IMR-90 (cell line): ENCODE data around the gene SPP2. TPM values are rescaled to one million over a fixed set of nuclear protein-coding genes. Genes with fewer than 3 reads are reported as not detected.

ENCODE experiments used
- ATAC-seq: fragments of 200-7000 bp; cut with Tn5 transposase; 2 replicates; pipeline ENCODE4 v1.9.1; 2020; ENCODE audit warnings: low read depth, mild to moderate bottlenecking, moderate library complexity
- BruUV-seq: library from RNA; stranded (reverse); fragments of 400-500 nt; replicated peaks from 2 replicates; lab custom pipeline; 2021; lab: Mats Ljungman, UMichigan
- CTCF ChIA-PET: fragments of 300-600 bp; formaldehyde crosslinking; extraction: SDS; loops from one replicate; lab custom pipeline; 2021; ENCODE audit warnings: antibody characterized with exemption; lab: Yijun Ruan, JAX
- POLR2A ChIA-PET: fragments of 300-600 bp; sonication (Branson Sonifier 250); formaldehyde crosslinking; loops from one replicate; lab custom pipeline; 2022; ENCODE audit warnings: antibody characterized with exemption; ENCODE audit not compliant: unreplicated experiment; lab: Charles Lee
- DNase-seq: peaks from one replicate; pipeline ENCODE4 v3.0.0; 2013
- H2AFZ ChIP-seq: replicated peaks from 2 replicates; pipeline ENCODE3; 2013; ENCODE audit warnings: low read length, mild to moderate bottlenecking; ENCODE audit not compliant: poor library complexity
- H2AK5ac ChIP-seq: 2 replicates; pipeline ENCODE4 v1.6.1; 2013; ENCODE audit warnings: low read depth, low read length, inconsistent platforms
- H2AK9ac ChIP-seq: replicated peaks from 2 replicates; pipeline ENCODE3; 2013; ENCODE audit warnings: mild to moderate bottlenecking, low read depth, low read length, moderate library complexity; ENCODE audit not compliant: poor library complexity
- H2BK120ac ChIP-seq: 2 replicates; pipeline ENCODE4 v1.6.1; 2013; ENCODE audit warnings: low read depth, low read length, inconsistent platforms
- H2BK15ac ChIP-seq: 3 replicates; pipeline ENCODE4 v1.6.1; 2013; ENCODE audit warnings: low read depth, low read length, inconsistent platforms
- H2BK20ac ChIP-seq: 2 replicates; pipeline ENCODE4 v1.6.1; 2013; ENCODE audit warnings: low read depth, mild to moderate bottlenecking, inconsistent platforms, low read length, moderate library complexity
- H2BK5ac ChIP-seq: 2 replicates; pipeline ENCODE4 v1.6.1; 2013; ENCODE audit warnings: mild to moderate bottlenecking, low read depth, low read length, inconsistent platforms; ENCODE audit not compliant: poor library complexity, severe bottlenecking
- H3K14ac ChIP-seq: replicated peaks from 2 replicates; pipeline ENCODE4 v1.6.1; 2013; ENCODE audit warnings: low read depth, low read length, inconsistent platforms
- H3K18ac ChIP-seq: 2 replicates; pipeline ENCODE4 v1.6.1; 2013; ENCODE audit warnings: low read depth, low read length, control low read depth
- H3K23ac ChIP-seq: 2 replicates; pipeline ENCODE4 v1.6.1; 2013; ENCODE audit warnings: low read depth, low read length, inconsistent platforms
- H3K27ac ChIP-seq: 2 replicates; pipeline ENCODE4 v1.5.1; 2013; ENCODE audit warnings: mild to moderate bottlenecking, control low read depth, low read length; ENCODE audit not compliant: insufficient read depth
- H3K27me3 ChIP-seq: 2 replicates; pipeline ENCODE4 v1.6.1; 2013; ENCODE audit warnings: low read length; ENCODE audit not compliant: control insufficient read depth, insufficient read depth
- H3K36me3 ChIP-seq: 2 replicates; pipeline ENCODE4 v1.6.1; 2013; ENCODE audit warnings: low read length, mixed read lengths; ENCODE audit not compliant: control insufficient read depth, insufficient read depth
- H3K4ac ChIP-seq: 2 replicates; pipeline ENCODE4 v1.6.1; 2013; ENCODE audit warnings: low read depth, low read length, inconsistent platforms
- H3K4me1 ChIP-seq: 2 replicates; pipeline ENCODE4 v1.6.1; 2013; ENCODE audit warnings: low read length, mixed read lengths; ENCODE audit not compliant: control insufficient read depth, insufficient read depth
- H3K4me2 ChIP-seq: 2 replicates; pipeline ENCODE4 v1.6.1; 2013; ENCODE audit warnings: low read depth, mild to moderate bottlenecking, control low read depth, low read length, moderate library complexity
- H3K4me3 ChIP-seq: 2 replicates; pipeline ENCODE4 v1.5.1; 2013; ENCODE audit warnings: low read depth, mild to moderate bottlenecking, control low read depth, low read length, moderate library complexity; ENCODE audit not compliant: insufficient read depth
- H3K56ac ChIP-seq: 2 replicates; pipeline ENCODE4 v1.6.1; 2013; ENCODE audit warnings: low read length, inconsistent platforms; ENCODE audit not compliant: insufficient read depth; ENCODE audit errors: extremely low read depth
- H3K79me1 ChIP-seq, 2 experiments: 2 replicates each; pipeline ENCODE4 v1.6.1; 2013; ENCODE audit warnings: low read length in 2 of 2, inconsistent platforms in 1 of 2, low read depth in 1 of 2
- H3K9ac ChIP-seq: 2 replicates; pipeline ENCODE4 v1.6.1; 2013; ENCODE audit warnings: low read depth, low read length, control low read depth
- H3K9me1 ChIP-seq: 2 replicates; pipeline ENCODE4 v1.6.1; 2013; ENCODE audit warnings: low read length, inconsistent platforms; ENCODE audit not compliant: insufficient read depth
- H3K9me3 ChIP-seq: 2 replicates; pipeline ENCODE4 v1.6.1; 2013; ENCODE audit warnings: low read length; ENCODE audit not compliant: control insufficient read depth, insufficient read depth
- H4K20me1 ChIP-seq: 2 replicates; pipeline ENCODE4 v1.6.1; 2013; ENCODE audit warnings: low read length, inconsistent platforms; ENCODE audit not compliant: insufficient read depth
- H4K5ac ChIP-seq: 2 replicates; pipeline ENCODE4 v1.6.1; 2013; ENCODE audit warnings: mild to moderate bottlenecking, low read depth, low read length, control low read depth
- H4K8ac ChIP-seq, 2 experiments: 2 replicates each; pipeline ENCODE4 v1.6.1; 2013; ENCODE audit warnings: low read depth in 2 of 2, low read length in 2 of 2, control low read depth in 1 of 2, inconsistent platforms in 1 of 2
- H4K91ac ChIP-seq: 2 replicates; pipeline ENCODE4 v1.6.1; 2013; ENCODE audit warnings: low read depth, low read length, inconsistent platforms; ENCODE audit not compliant: insufficient read depth
- BHLHE40 ChIP-seq: fragments of 150-350 bp; IDR thresholded peaks from 2 replicates; pipeline ENCODE4 v1.6.1; 2016; ENCODE audit warnings: mild to moderate bottlenecking, low read depth, low read length
- CHD1 ChIP-seq: IDR thresholded peaks from 2 replicates; pipeline ENCODE4 v1.6.1; 2012; ENCODE audit warnings: low read depth, low read length, improper control_type of control experiment
- MAFK ChIP-seq: IDR thresholded peaks from 2 replicates; pipeline ENCODE4 v1.6.1; 2012; ENCODE audit warnings: low read depth, low read length, improper control_type of control experiment
- MAZ ChIP-seq: IDR thresholded peaks from 2 replicates; pipeline ENCODE4 v1.6.1; 2012; ENCODE audit warnings: low read depth, mild to moderate bottlenecking, low read length, improper control_type of control experiment, moderate library complexity, borderline replicate concordance
- POLR2A ChIP-seq: IDR thresholded peaks from 2 replicates; pipeline ENCODE4 v1.6.1; 2012; ENCODE audit warnings: mild to moderate bottlenecking, low read depth, low read length
- RFX5 ChIP-seq: IDR thresholded peaks from 2 replicates; pipeline ENCODE4 v1.8.0; 2012; ENCODE audit warnings: low read depth, mild to moderate bottlenecking, low read length, moderate library complexity
- SMC3 ChIP-seq: fragments of 150-350 bp; IDR thresholded peaks from 2 replicates; pipeline ENCODE4 v1.6.1; 2016; ENCODE audit warnings: low read depth, mild to moderate bottlenecking, antibody characterized with exemption, low read length, moderate library complexity
- WGBS, 2 experiments: methylation state at CpG; one replicate each; pipeline versions ENCODE4 v1.1.5 to v1.1.7; 2013; ENCODE audit warnings: missing lambda C conversion rate in 2 of 2; ENCODE audit not compliant: insufficient read length in 1 of 2; ENCODE audit errors: extremely low coverage in 2 of 2; 5-methylcytosine and 5-hydroxymethylcytosine counted together
- dilution Hi-C: fragments of 300-500 bp; cut with HindIII; formaldehyde crosslinking; loops from one replicate; pipeline ENCODE4 v1.14.3; 2018; ENCODE audit warnings: low sequenced_read_pairs; ENCODE audit not compliant: unreplicated experiment
- in situ Hi-C: fragments of 300-500 bp; cut with MboI; formaldehyde crosslinking; loops from 3 replicates; pipeline ENCODE4 v1.14.3; 2019; ENCODE audit warnings: low sequenced_read_pairs, inconsistent platforms, mixed read lengths
- intact Hi-C: fragments of 100-400 bp; cut with micrococcal nuclease; formaldehyde crosslinking; loops from 2 replicates; pipeline ENCODE4 v1.10.0; 2022
- polyA plus RNA-seq, 3 experiments: library from polyadenylated mRNA; depleted of rRNA; stranded (reverse); fragments of >200 nt; gene quantifications; 2 replicates each; pipeline ENCODE4 v1.2.3, GENCODE V29; 2012; ENCODE audit warnings: low replicate concordance in 1 of 3
- total RNA-seq: library from RNA; depleted of rRNA; stranded (reverse); fragments of >200 nt; gene quantifications from 2 replicates; pipeline ENCODE4 v1.2.3, GENCODE V29; 2012
- TF ChIP-seq, protein P1 (sequence below): fragments of 150-350 bp; IDR thresholded peaks from 2 replicates; pipeline ENCODE4 v1.6.1; 2017; ENCODE audit warnings: mild to moderate bottlenecking, antibody characterized with exemption, low read length, low read depth

The SPP2 gene
- total and polyA plus RNA-seq, 2 of the 4 experiments (the other 2 are of a cell fraction), result not detected

DNA sequence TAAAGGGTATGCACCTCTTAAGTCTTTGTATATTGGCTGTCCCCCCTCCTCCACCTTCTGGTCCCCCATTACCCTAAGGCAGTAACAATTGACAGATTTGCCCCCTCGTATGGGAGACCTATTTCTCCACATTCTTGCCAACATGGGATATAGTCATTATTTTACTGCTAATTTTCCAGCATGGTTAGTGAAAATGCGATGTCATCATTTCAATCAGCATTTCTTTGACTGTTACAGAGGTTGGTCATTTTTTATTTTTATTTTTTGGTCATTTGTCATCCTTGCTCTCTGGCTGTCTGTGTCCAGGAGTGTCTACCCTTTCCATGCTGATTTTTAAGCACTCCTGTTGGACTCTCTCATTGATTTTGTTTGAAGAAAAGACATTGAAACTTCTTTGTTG, 45.4 kb upstream of the SPP2 start:
- H3K4me2 ChIP-seq, result no peak overlapping the region
- no peak overlapping the region for H3K14ac ChIP-seq
- H3K4ac ChIP-seq, result no peak overlapping the region
- H3K23ac ChIP-seq, result no peak overlapping the region
- in situ Hi-C loops, result no loop called here
- H3K36me3 ChIP-seq, result no peaks in the 10 kb centered on the region
- H3K79me1 ChIP-seq, result no peaks in the 10 kb centered on the region
- ATAC-seq, result no peak
- no peak overlapping the region for H3K9ac ChIP-seq
- H4K8ac ChIP-seq, result no peak overlapping the region
- dilution Hi-C loops, result no loop called here
- no peak overlapping the region for H3K18ac ChIP-seq
- no peak overlapping the region for H2BK15ac ChIP-seq
- H3K9me1 ChIP-seq, result peaks cover 4% of the 10 kb centered on the region; the same call in 1 of the 2 replicates
- ChIA-PET CTCF (no interaction called here), POLR2A (no interaction called here)
- WGBS, 2 experiments, result no CpG with 5 or more reads among the region's 2 CpGs
- H4K91ac ChIP-seq, result no peak overlapping the region
- H4K20me1 ChIP-seq, result no peaks in the 10 kb centered on the region
- no peak overlapping the region for H4K5ac ChIP-seq
- TF ChIP-seq SMC3 (no peak), RFX5 (no peak), MAFK (peak; percentile 33; the same call in 1 of the 2 replicates), POLR2A (no peak), CHD1 (no peak), MAZ (no peak), BHLHE40 (no peak)
- TF ChIP-seq, protein P1, sequence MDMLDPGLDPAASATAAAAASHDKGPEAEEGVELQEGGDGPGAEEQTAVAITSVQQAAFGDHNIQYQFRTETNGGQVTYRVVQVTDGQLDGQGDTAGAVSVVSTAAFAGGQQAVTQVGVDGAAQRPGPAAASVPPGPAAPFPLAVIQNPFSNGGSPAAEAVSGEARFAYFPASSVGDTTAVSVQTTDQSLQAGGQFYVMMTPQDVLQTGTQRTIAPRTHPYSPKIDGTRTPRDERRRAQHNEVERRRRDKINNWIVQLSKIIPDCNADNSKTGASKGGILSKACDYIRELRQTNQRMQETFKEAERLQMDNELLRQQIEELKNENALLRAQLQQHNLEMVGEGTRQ, result no peak
- intact Hi-C loops, result no loop called here
- BruUV-seq, result no TSS peak
- no peak overlapping the region for H2BK120ac ChIP-seq
- no peak overlapping the region for H2AK5ac ChIP-seq
- H3K56ac ChIP-seq, result no peak overlapping the region
- H2BK20ac ChIP-seq, result no peak overlapping the region
- no peaks in the 10 kb centered on the region for H3K4me1 ChIP-seq
- H3K4me3 ChIP-seq, result no peak overlapping the region
- H2AFZ ChIP-seq, result no peak overlapping the region
- DNase-seq, result no peak
- H3K9me3 ChIP-seq, result no peaks in the 10 kb centered on the region
- H3K27ac ChIP-seq, result no peak overlapping the region
- no peak overlapping the region for H2BK5ac ChIP-seq
- peaks cover 4% of the 10 kb centered on the region for H3K27me3 ChIP-seq
- no peak overlapping the region for H2AK9ac ChIP-seq
